Measurements from ENCODE around the gene WDR91.
"Not testable (repeated sequence)": the region's sequence is repeated elsewhere in the genome, so short reads cannot be mapped to it uniquely, and the experiment has no call there.

The WDR91 gene

GRCh38 chr7:135215698-135216097 lies 4.4 kb upstream of the WDR91 start:
- Histone ChIP-seq H3K27ac (no peak overlapping the region), H2AFZ (ENCODE audit: low read depth) (no peak overlapping the region), H3K79me2 (ENCODE audit: insufficient read depth, low read depth) (no peaks in the 10 kb centered on the region), H3K27me3 (ENCODE audit: insufficient read depth, low read depth) (no peaks in the 10 kb centered on the region), H3K9ac (no peak overlapping the region), H3K4me2 (no peak overlapping the region), H3K4me1 (ENCODE audit: low read depth, poor library complexity, severe bottlenecking) (peaks cover 4% of the 10 kb centered on the region), H3K36me3 (ENCODE audit: insufficient read depth) (no peaks in the 10 kb centered on the region), H4K20me1 (ENCODE audit: insufficient read depth) (no peaks in the 10 kb centered on the region), H3K4me3 (IDR thresholded peaks at IDR 0.05; ENCODE audit: insufficient read depth, low read depth, low read length) (no peak overlapping the region)
- TF ChIP-seq CTCF (conservative IDR thresholded peaks at IDR 0.05; ENCODE audit: low read depth, low read length): no peak

GRCh38 chr7:135215180-135215579 lies 3.9 kb upstream of the WDR91 start:
- TF ChIP-seq CTCF (conservative IDR thresholded peaks at IDR 0.05; ENCODE audit: low read depth, low read length): no peak
- no peak overlapping the region for H3K9ac ChIP-seq
- peaks cover 9% of the 10 kb centered on the region for H3K4me1 ChIP-seq (ENCODE audit: low read depth, poor library complexity, severe bottlenecking)
- no peak overlapping the region for H3K4me2 ChIP-seq
- H3K4me3 ChIP-seq (IDR thresholded peaks at IDR 0.05; ENCODE audit: insufficient read depth, low read depth, low read length): no peak overlapping the region
- H3K79me2 ChIP-seq (ENCODE audit: insufficient read depth, low read depth): no peaks in the 10 kb centered on the region
- no peaks in the 10 kb centered on the region for H3K36me3 ChIP-seq (ENCODE audit: insufficient read depth)
- no peaks in the 10 kb centered on the region for H3K27me3 ChIP-seq (ENCODE audit: insufficient read depth, low read depth)
- no peak overlapping the region for H3K27ac ChIP-seq
- no peak overlapping the region for H2AFZ ChIP-seq (ENCODE audit: low read depth)
- H4K20me1 ChIP-seq (ENCODE audit: insufficient read depth): no peaks in the 10 kb centered on the region

DNA sequence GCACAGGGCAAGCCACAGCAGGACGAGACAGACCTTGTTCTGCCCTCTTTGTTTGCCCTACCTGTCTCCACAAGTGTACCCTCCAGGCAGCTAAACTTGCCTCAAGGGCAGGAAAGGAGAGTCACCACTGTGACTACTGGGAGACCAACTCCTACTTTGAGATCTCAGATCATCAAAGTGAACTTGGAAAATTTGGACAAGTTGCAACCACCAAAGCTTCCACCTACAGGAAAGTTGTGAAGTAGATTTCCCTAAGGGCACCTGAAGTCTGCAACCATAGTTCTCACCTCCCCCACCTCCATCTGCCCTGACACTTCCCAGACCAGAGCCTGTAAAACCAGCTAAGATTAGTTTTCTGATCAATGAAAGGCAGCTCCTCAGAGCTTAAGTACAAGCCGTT lies 2.5 kb upstream of the WDR91 start:
- Histone ChIP-seq H4K20me1 (ENCODE audit: insufficient read depth) (no peaks in the 10 kb centered on the region), H3K27me3 (ENCODE audit: insufficient read depth, low read depth) (no peaks in the 10 kb centered on the region), H3K9ac (no peak overlapping the region), H3K4me3 (IDR thresholded peaks at IDR 0.05; ENCODE audit: insufficient read depth, low read depth, low read length) (no peak overlapping the region), H3K4me1 (ENCODE audit: low read depth, poor library complexity, severe bottlenecking) (peaks cover 10% of the 10 kb centered on the region), H3K36me3 (ENCODE audit: insufficient read depth) (no peaks in the 10 kb centered on the region), H3K4me2 (no peak overlapping the region), H2AFZ (ENCODE audit: low read depth) (no peak overlapping the region), H3K27ac (no peak overlapping the region), H3K79me2 (ENCODE audit: insufficient read depth, low read depth) (no peaks in the 10 kb centered on the region)
- no peak for TF ChIP-seq CTCF (conservative IDR thresholded peaks at IDR 0.05; ENCODE audit: low read depth, low read length)

DNA sequence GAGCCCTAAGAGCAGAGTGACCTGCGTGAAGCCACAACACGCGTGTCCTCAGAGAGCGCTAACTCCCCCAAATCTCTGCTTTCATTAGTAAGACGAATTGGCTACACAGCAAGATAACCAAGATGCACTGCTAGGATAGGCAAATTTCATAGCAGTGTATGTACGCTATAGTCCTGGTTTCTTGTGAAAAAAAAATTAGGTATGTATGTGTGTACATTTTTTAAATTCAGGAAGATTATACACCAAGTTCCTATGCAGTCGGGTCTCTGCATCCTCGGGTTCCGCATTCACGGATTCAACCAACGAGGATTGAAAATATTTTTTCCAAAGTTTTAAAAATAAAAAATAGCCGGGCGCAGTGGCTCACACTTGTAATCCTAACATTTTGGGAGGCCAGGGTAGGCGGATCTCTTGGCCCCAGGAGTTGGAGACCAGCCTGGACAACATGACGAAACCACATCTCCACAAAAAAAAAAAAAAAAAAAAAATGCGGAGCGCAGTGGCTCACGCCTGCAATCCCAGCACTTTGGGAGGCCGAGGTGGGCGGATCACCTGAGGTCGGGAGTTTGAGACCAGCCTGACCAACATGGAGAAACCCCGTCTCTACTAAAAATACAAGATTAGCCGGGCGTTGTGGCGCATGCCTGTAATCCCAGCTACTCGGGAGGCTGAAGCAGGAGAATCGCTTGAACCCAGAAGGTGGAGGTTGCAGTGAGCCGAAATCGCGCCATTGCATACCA lies 790 bp upstream of the WDR91 start:
- Histone ChIP-seq H3K4me2 (peak overlapping the region; percentile 58), H3K9ac (peak overlapping the region; percentile 65), H3K4me1 (ENCODE audit: low read depth, poor library complexity, severe bottlenecking) (peaks cover 10% of the 10 kb centered on the region), H3K27ac (peak overlapping the region; percentile 14; the same call in 1 of the 2 replicates), H2AFZ (ENCODE audit: low read depth) (peak overlapping the region; percentile 95)
- not testable (repeated sequence) for H3K36me3 ChIP-seq (ENCODE audit: insufficient read depth); H4K20me1 ChIP-seq (ENCODE audit: insufficient read depth); H3K27me3 ChIP-seq (ENCODE audit: insufficient read depth, low read depth); H3K79me2 ChIP-seq (ENCODE audit: insufficient read depth, low read depth); H3K4me3 ChIP-seq (IDR thresholded peaks at IDR 0.05; ENCODE audit: insufficient read depth, low read depth, low read length)

DNA sequence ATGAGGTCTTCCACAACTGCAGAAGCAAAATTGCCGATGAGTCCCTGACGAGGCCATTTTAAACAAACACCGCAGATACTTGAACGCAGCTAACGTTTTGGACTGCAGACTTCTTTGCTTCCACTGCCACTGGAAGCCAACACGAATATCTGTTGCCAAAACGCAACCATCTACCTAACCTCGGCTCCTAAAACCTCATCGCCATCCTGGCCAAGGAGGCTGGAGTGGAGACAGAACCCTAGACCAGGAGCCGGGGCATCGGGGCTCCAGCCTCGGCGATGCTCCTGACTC lies 493 bp downstream of the WDR91 start:
- no peaks in the 10 kb centered on the region for H3K27me3 ChIP-seq (ENCODE audit: insufficient read depth, low read depth)
- no peak for TF ChIP-seq CTCF (conservative IDR thresholded peaks at IDR 0.05; ENCODE audit: low read depth, low read length)
- peaks cover 10% of the 10 kb centered on the region for H3K4me1 ChIP-seq (ENCODE audit: low read depth, poor library complexity, severe bottlenecking)
- no peaks in the 10 kb centered on the region for H3K36me3 ChIP-seq (ENCODE audit: insufficient read depth)
- H3K4me2 ChIP-seq: peak overlapping the region; percentile 47
- H4K20me1 ChIP-seq (ENCODE audit: insufficient read depth): no peaks in the 10 kb centered on the region
- H3K79me2 ChIP-seq (ENCODE audit: insufficient read depth, low read depth): no peaks in the 10 kb centered on the region
- H3K9ac ChIP-seq: peak overlapping the region; percentile 79
- no peak overlapping the region for H3K4me3 ChIP-seq (IDR thresholded peaks at IDR 0.05; ENCODE audit: insufficient read depth, low read depth, low read length)
- H2AFZ ChIP-seq (ENCODE audit: low read depth): peak overlapping the region; percentile 82
- 0 out of 2 replicates have a peak overlapping the region, but pooled peaks have one; percentile 8 for H3K27ac ChIP-seq

Measured in KMS-11 (cell line).